BJ (cell line): ENCODE measurements around the gene TTC7B. TPM values are rescaled to one million over a fixed set of nuclear protein-coding genes. Genes with fewer than 3 reads are reported as not detected.

Experiments used
- CTCF ChIA-PET: fragments of 350-600 bp; formaldehyde crosslinking; extraction: SDS; loops from one replicate; lab custom pipeline; 2021; ENCODE audit warnings: antibody characterized with exemption, inconsistent platforms; lab: Yijun Ruan, JAX
- POLR2A ChIA-PET: fragments of 300-600 bp; sonication (Branson Sonifier 250); formaldehyde crosslinking; extraction: SDS; loops from one replicate; lab custom pipeline; 2021; ENCODE audit warnings: antibody characterized with exemption; lab: Charles Lee
- DNase-seq: peaks from one replicate; pipeline ENCODE4 v3.0.0-alpha.2; 2011; ENCODE audit warnings: low read depth
- H3K27me3 ChIP-seq: 2 replicates; pipeline ENCODE4 v1.6.0; 2011; ENCODE audit warnings: low read length; ENCODE audit not compliant: control insufficient read depth, insufficient read depth
- H3K36me3 ChIP-seq: 2 replicates; pipeline ENCODE4 v1.5.1; 2011; ENCODE audit warnings: low read length; ENCODE audit not compliant: control insufficient read depth, insufficient read depth
- H3K4me3 ChIP-seq: 2 replicates; pipeline ENCODE4 v1.5.1; 2011; ENCODE audit warnings: low read depth, mild to moderate bottlenecking, control low read depth, low read length
- polyA plus RNA-seq: library from polyadenylated mRNA; depleted of rRNA; stranded (reverse); fragments of >200 nt; gene quantifications from 2 replicates; pipeline ENCODE4 v1.2.3, GENCODE V29; 2011
- TF ChIP-seq, protein P1 (sequence below): IDR thresholded peaks from 2 replicates; pipeline ENCODE4 v1.5.1; 2011; ENCODE audit warnings: low read depth, mild to moderate bottlenecking, control low read depth, inconsistent platforms, low read length, moderate library complexity; ENCODE audit not compliant: insufficient read depth

TTC7B gene
- polyA plus RNA-seq, 1 experiment = 46.9 TPM

GRCh38 chr14:90495357-90496276 lies 320.6 kb downstream of the TTC7B start:
- DNase-seq = no peak
- POLR2A ChIA-PET = interaction anchor here (0.5 kb wide), 1 partner anchor 28 kb away, joined by 5 read pairs; no protein-coding TSS in a partner anchor
- no peaks in the 10 kb centered on the region; the same call in 1 of the 2 replicates for H3K27me3 ChIP-seq
- TF ChIP-seq, protein P1, sequence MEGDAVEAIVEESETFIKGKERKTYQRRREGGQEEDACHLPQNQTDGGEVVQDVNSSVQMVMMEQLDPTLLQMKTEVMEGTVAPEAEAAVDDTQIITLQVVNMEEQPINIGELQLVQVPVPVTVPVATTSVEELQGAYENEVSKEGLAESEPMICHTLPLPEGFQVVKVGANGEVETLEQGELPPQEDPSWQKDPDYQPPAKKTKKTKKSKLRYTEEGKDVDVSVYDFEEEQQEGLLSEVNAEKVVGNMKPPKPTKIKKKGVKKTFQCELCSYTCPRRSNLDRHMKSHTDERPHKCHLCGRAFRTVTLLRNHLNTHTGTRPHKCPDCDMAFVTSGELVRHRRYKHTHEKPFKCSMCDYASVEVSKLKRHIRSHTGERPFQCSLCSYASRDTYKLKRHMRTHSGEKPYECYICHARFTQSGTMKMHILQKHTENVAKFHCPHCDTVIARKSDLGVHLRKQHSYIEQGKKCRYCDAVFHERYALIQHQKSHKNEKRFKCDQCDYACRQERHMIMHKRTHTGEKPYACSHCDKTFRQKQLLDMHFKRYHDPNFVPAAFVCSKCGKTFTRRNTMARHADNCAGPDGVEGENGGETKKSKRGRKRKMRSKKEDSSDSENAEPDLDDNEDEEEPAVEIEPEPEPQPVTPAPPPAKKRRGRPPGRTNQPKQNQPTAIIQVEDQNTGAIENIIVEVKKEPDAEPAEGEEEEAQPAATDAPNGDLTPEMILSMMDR = no peak
- no peaks in the 10 kb centered on the region for H3K36me3 ChIP-seq
- CTCF ChIA-PET = interaction anchor here (0.6 kb wide), 1 partner anchor 85 kb away, joined by 3 read pairs; no protein-coding TSS in a partner anchor
- H3K4me3 ChIP-seq = no peak overlapping the region

DNA sequence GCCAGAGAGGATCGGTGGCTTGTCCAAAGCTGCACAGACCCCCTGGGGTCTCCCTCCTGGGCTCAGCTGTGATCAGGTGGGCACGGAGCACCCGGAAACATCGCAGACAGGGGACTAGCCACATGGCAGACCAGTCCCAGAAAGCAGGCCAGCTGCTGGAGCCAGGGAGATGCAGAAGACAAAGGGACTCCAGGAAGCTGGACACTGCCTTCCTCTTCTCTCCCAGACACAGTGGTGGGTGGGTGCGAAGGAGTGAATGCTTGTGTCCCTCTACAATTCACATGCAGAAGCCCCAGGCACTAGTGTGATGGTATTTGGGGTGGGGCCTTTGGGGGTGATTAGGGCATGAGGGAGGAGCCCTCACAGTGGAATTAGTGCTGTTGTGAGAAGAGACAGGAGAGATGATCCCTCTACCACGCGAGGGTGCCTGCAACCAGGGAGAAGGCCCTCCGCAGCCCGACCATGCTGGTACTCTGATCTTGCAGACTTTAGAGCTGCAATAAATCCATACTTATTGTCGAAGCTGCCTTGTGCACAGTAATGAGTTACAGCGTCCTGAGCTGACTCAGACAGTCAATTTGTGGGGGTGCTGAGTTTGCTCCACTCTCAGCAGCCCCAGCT lies 324.2 kb downstream of the TTC7B start:
- TF ChIP-seq, protein P1 = no peak
- ChIA-PET POLR2A (interaction anchor here (0.6 kb wide), 1 partner anchor 108 kb away, joined by 12 read pairs; no protein-coding TSS in a partner anchor), CTCF (no interaction called here)
- DNase-seq = no peak
- Histone ChIP-seq H3K4me3 (no peak overlapping the region), H3K36me3 (no peaks in the 10 kb centered on the region), H3K27me3 (peaks cover 3% of the 10 kb centered on the region; the same call in 1 of the 2 replicates)

DNA sequence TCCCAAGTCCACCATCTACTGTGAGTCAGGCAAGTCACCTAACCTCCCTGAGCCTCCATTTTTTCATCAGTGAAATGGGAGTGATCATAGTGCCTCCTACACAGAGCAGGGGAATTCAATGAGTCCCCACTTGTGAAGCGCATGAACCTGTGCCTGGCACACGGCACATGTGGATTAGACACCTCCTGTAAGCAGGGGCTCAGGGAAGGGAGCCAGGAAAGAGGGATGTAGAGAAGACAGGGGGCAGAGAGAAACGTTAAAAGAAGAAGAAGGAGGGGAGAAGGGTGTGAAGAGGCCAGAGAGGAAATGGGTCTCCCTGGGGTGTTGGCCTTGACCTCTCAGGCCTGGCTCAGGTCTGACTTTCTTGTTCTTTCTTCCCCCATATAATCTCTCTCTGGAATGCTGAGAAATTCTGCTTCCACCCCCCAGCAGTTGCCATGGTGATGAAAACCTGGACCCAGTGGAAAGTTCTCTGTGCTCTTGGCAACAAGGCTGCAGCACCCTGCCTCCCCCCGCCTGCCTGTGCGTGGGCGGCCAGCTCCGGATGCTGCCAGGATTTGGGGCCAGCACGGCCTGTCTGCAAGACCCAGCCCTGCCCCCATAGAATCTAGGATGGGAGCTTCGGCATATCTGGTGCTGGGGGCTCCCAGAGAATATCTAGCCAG lies 324.9 kb downstream of the TTC7B start:
- TF ChIP-seq, protein P1 = no peak
- no peak overlapping the region for H3K4me3 ChIP-seq
- CTCF ChIA-PET = no interaction called here
- no peaks in the 10 kb centered on the region for H3K36me3 ChIP-seq
- H3K27me3 ChIP-seq = peaks cover 3% of the 10 kb centered on the region
- POLR2A ChIA-PET = no interaction called here
- no peak for DNase-seq

GRCh38 chr14:90490720-90491050 lies 325.5 kb downstream of the TTC7B start:
- POLR2A ChIA-PET = no interaction called here
- no peak for DNase-seq
- Histone ChIP-seq H3K36me3 (no peaks in the 10 kb centered on the region), H3K4me3 (no peak overlapping the region), H3K27me3 (peaks cover 3% of the 10 kb centered on the region)
- CTCF ChIA-PET = no interaction called here
- TF ChIP-seq, protein P1 = no peak
